Activated naive CD8-positive, alpha-beta T cell (primary cell): ENCODE results near the gene THSD4.
"Not testable (repeated sequence)": the region's sequence is repeated elsewhere in the genome, so short reads cannot be mapped to it uniquely, and the experiment has no call there.

Experiments used
- H3K27ac Mint-ChIP-seq: one replicate; pipeline ENCODE4 v1.8.0; 2021; ENCODE audit warnings: mixed read lengths
- H3K27me3 Mint-ChIP-seq: one replicate; pipeline ENCODE4 v1.8.0; 2021; ENCODE audit warnings: mixed read lengths
- H3K36me3 Mint-ChIP-seq: one replicate; pipeline ENCODE4 v1.8.0; 2021; ENCODE audit warnings: mixed read lengths
- H3K4me1 Mint-ChIP-seq: one replicate; pipeline ENCODE4 v1.8.0; 2021; ENCODE audit warnings: low read depth, mixed read lengths
- H3K4me3 Mint-ChIP-seq: one replicate; pipeline ENCODE4 v1.8.0; 2021; ENCODE audit warnings: mild to moderate bottlenecking, mixed read lengths
- H3K9me3 Mint-ChIP-seq: one replicate; pipeline ENCODE4 v1.8.0; 2021; ENCODE audit warnings: low read depth, mixed read lengths

The THSD4 gene

DNA sequence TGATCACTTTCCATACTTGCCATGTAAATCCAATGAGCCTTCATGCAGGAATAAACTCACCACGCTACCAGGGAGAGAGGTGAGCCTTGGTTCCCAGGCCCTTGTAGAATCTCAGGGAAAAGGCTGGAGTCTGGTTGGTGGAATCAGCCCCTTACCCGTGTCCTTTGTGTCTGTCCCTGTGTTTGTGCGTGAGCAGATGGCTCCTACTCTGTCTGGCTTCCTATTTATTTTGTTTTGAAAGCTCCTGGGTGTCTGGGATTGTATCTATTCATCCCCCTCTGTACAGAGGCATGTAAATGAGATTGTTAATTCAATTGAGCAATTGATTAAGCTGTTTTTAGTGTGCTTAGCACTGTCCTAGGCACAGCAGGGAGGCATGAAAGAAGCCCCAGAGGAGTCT, 278.1 kb downstream of the THSD4 start:
- H3K36me3 Mint-ChIP-seq = no peaks in the 10 kb centered on the region
- H3K9me3 Mint-ChIP-seq = peaks cover 5% of the 10 kb centered on the region
- no peaks in the 10 kb centered on the region for H3K4me1 Mint-ChIP-seq
- no peak overlapping the region for H3K4me3 Mint-ChIP-seq
- no peak overlapping the region for H3K27ac Mint-ChIP-seq
- peaks cover 11% of the 10 kb centered on the region for H3K27me3 Mint-ChIP-seq

DNA sequence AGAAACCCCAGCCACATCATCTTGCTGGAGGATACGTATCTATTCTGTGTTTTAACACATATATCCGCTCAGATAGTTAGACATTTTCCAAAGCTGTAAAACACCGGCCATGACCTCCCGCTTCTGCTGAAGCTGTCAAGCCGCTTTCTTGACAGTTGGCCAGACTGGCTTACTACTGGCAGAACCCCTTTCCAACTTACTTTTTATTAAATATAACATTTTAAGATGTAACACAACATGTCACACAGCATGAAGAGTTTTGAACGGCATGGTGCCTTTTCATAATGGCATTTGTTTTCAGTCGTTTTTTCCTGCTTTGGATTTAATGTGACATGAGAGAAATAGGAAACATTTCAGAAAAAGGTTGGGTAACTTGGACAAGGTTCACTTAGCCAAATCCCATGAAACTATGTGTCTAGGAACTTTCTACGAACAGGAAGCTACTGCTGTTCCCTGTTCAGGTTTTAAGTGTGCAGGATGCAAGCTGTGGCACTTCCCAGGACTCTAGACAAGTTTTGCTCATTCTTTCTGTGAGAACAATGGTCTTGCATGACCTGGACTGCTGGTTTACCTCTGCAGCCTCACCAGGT, 281.4 kb downstream of the THSD4 start:
- no peaks in the 10 kb centered on the region for H3K36me3 Mint-ChIP-seq
- H3K27ac Mint-ChIP-seq = no peak overlapping the region

DNA sequence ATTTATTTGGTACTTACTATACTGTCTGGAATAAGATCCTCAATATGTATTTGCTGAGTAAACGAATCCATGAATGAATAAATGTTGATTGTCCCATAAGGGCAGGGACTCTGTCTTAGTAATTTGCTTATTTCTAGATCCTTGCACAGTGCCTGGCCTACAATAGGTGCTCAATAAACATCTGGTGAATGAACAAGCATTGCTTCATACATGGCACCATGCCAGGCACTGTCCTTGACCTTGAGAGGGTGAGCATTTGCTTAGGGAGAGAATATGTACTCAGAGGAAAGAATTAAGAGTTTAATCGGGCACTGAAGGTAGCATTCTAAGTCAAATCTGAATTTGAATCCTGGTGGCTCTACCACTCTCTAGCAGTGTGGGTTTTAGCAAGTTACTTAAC, 282.1 kb downstream of the THSD4 start:
- H3K36me3 Mint-ChIP-seq = no peaks in the 10 kb centered on the region
- H3K27me3 Mint-ChIP-seq = peaks cover 6% of the 10 kb centered on the region
- no peak overlapping the region for H3K4me3 Mint-ChIP-seq
- H3K9me3 Mint-ChIP-seq = no peaks in the 10 kb centered on the region
- H3K27ac Mint-ChIP-seq = no peak overlapping the region
- no peaks in the 10 kb centered on the region for H3K4me1 Mint-ChIP-seq

More for the DNA sequence above, 281.4 kb downstream of the THSD4 start:
- peaks cover 6% of the 10 kb centered on the region for H3K27me3 Mint-ChIP-seq
- H3K9me3 Mint-ChIP-seq = no peaks in the 10 kb centered on the region
- no peaks in the 10 kb centered on the region for H3K4me1 Mint-ChIP-seq
- no peak overlapping the region for H3K4me3 Mint-ChIP-seq

DNA sequence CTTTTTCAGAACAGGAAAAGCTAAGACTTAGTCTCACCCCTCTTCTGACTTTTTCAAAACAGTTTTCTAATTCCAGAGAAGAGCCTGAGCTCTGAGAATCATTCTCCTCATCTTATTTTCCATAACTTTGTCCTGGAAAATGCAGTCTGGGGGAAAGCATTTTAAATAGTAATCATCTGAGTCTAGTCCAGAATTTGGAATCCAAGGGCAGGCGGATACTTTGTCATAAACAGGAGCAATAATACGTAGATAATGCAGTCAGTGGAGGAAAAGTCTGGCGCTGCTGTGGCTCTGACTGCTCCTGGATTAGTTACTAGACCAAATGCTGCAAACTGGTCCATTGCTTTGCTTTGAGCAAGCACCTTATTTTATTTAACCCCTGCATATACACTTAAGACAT, 285.0 kb downstream of the THSD4 start:
- H3K4me1 Mint-ChIP-seq = no peaks in the 10 kb centered on the region
- H3K27ac Mint-ChIP-seq = no peak overlapping the region
- H3K9me3 Mint-ChIP-seq = no peaks in the 10 kb centered on the region
- no peaks in the 10 kb centered on the region for H3K27me3 Mint-ChIP-seq
- no peaks in the 10 kb centered on the region for H3K36me3 Mint-ChIP-seq
- H3K4me3 Mint-ChIP-seq = no peak overlapping the region

DNA sequence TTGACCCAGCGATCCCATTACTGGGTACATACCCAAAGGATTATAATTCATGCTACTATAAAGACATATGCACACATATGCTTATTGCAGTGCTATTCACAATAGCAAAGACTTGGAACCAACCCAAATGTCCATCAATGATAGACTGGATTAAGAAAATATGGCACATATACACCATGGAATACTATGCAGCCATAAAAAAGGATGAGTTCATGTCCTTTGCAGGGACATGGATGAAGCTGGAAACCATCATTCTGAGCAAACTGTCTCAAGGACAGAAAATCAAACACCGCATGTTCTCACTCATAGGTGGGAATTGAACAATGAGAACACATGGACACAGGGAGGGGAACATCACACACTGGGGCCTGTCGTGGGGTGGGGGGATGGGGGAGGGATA, 286.5 kb downstream of the THSD4 start:
- not testable (repeated sequence) for H3K4me1 Mint-ChIP-seq, H3K4me3 Mint-ChIP-seq, H3K36me3 Mint-ChIP-seq, H3K27me3 Mint-ChIP-seq, H3K27ac Mint-ChIP-seq, H3K9me3 Mint-ChIP-seq

DNA sequence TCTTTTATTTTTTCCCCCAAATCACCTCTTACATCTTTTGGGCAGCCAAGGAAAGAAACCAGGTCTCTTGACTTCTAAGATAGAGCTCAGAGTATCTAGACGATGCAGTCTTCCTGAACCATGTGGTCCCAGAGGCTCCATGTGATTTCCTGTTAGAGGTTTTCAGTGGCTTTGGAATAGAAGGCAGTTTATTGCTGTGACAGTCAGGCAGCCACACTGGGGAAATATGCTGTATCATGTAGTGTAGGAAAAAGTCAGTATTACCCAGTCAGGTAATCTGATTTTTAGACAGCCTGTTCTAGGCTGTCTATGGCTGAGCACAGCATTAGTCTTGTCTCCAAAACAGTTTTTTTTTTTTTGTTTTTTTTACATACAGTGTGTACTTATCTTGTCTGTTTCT, 294.3 kb downstream of the THSD4 start:
- H3K4me3 Mint-ChIP-seq = no peak overlapping the region
- peaks cover 6% of the 10 kb centered on the region for H3K27me3 Mint-ChIP-seq
- no peaks in the 10 kb centered on the region for H3K4me1 Mint-ChIP-seq
- no peaks in the 10 kb centered on the region for H3K36me3 Mint-ChIP-seq
- no peaks in the 10 kb centered on the region for H3K9me3 Mint-ChIP-seq
- no peak overlapping the region for H3K27ac Mint-ChIP-seq

DNA sequence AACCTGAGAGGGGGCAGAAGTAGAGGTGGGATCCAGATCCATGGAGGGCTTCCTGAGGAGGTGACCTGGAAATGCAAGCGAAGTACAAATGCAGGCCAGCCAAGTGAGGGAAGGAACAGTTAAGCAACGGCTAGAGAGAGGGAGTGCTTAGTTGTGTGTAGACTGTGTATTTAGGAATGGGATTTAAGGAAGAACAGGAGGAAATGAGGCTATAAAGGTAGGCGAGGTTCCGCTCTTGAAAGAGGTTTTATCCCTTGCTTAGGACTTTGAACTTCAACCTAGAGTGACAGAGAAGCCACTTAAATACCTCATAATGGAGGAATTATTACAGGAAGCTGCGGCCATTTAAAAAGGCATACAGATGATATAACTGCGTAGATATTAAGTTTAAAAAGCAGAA, 295.1 kb downstream of the THSD4 start:
- Mint-ChIP-seq H3K4me3 (no peak overlapping the region), H3K9me3 (no peaks in the 10 kb centered on the region), H3K36me3 (no peaks in the 10 kb centered on the region), H3K27me3 (peaks cover 6% of the 10 kb centered on the region), H3K27ac (no peak overlapping the region), H3K4me1 (no peaks in the 10 kb centered on the region)

DNA sequence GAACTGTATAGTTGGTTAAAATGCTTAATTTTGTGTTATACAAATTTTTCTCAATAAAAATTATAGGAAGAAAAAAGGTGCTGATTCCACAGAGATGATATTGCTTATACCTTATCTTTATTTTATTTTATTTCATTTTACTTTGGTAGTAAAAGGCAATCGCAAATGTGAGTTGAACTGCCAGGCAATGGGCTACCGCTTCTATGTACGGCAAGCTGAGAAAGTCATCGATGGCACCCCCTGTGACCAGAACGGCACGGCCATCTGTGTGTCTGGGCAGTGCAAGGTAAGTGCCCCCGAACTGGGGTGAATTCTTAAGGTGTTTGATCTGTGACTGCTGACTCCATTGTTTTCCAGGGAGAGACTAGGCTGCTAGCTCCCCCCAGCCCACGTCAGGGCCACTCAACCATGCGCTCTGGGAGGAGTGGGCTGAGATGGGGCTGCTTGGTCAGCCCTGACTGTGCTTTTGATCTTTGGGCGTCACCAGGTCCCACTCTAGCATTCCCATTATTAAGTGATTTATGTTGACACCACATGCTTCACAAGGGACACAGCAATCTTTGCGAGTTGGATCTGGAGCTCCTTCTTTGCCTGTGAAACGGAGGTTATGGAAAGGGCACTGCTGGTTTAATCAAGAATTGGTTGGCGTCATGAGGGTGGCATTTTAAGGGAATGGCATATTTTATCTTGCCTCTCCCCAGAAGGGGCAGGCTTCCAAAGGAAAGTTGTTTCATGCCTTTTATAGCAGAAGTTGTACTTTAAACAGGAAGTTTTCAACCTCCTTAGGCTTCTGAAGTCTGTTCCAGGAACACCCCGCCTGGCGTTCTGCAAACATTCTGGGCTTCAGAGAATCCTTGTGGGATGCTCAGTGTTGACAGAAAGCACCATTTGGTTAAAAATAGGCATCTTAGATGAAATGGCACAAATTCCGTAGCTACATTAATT, 296.5 kb downstream of the THSD4 start:
- Mint-ChIP-seq H3K4me1 (no peaks in the 10 kb centered on the region), H3K36me3 (no peaks in the 10 kb centered on the region), H3K27me3 (peaks cover 3% of the 10 kb centered on the region), H3K4me3 (no peak overlapping the region), H3K27ac (no peak overlapping the region), H3K9me3 (no peaks in the 10 kb centered on the region)

DNA sequence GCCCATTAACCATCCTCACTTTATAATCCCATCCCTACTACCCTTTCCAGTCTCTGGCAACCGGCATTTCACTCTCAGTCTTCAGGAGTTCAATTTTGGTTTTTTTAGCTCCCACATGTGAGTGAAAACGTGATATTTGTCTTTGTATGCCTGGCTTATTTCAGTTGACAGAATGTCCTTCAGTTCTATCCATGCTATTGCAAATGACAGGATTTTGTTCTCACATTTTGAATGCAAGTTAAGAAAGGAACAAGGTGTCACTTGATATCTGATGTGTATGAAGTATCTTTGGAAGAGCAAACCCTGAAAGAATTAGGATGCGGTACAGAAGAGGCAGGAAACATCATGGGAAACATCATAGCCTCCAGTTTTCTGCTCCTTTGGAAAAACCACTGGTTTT, 298.1 kb downstream of the THSD4 start:
- Mint-ChIP-seq H3K27me3 (peaks cover 3% of the 10 kb centered on the region), H3K27ac (no peak overlapping the region), H3K4me1 (no peaks in the 10 kb centered on the region), H3K9me3 (no peaks in the 10 kb centered on the region), H3K36me3 (no peaks in the 10 kb centered on the region), H3K4me3 (no peak overlapping the region)

DNA sequence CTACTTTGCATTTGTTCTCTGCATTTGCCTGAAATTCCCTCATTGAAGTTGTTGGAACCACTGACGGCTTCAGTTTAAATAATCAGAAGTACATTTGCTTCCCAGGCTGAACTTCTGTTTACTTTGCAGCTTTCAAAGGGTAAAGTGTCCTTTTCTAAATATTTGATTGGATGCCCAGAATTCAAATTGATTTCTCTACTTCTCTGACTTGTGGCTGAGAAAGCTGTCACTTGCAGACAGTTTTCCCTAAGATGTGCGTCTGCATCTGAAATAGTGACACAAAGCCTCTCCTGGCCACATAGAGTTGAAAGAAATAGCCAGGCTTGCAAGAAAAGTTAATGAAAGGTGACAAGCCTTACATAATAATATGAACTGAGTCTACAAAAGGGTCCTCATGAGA, 299.6 kb downstream of the THSD4 start:
- Mint-ChIP-seq H3K9me3 (no peaks in the 10 kb centered on the region), H3K27me3 (peaks cover 3% of the 10 kb centered on the region), H3K36me3 (no peaks in the 10 kb centered on the region), H3K4me3 (no peak overlapping the region), H3K27ac (no peak overlapping the region), H3K4me1 (no peaks in the 10 kb centered on the region)

DNA sequence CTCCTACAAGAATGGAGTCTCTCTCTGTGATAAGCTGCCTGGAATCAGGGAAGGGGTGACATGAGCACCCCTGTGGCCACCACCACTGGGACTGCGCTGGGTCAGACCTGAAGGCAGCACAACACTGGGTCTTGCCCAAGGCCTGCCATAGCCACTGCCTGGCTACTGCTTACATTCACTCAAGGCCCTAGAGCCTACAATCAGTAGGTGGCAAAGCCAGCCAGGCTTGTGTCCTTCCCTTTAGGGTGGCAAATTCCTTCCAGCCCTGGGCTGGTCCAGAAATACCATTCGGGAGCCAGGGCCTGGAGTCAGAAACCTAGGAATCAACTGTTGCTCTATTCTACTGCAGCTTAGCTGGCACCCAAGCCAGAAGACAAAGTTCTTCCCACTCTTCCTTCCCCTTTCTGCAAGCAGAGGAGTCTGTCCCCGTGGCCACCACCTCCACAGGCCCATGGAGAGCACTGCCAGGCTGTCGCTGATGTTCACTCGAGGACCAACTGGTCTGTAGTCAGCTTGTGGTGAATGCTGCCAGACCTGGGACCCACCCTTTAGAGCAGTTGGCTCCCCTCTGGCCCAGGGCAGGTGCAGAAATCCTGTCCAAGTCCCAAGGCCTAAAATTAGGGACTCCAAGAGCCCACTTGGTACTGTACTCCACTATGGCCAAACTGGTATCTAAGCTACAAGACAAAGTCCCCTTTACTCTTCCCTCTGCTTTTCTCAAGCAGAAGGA, 307.4 kb downstream of the THSD4 start:
- Mint-ChIP-seq H3K27ac (no peak overlapping the region), H3K4me1 (no peaks in the 10 kb centered on the region), H3K9me3 (no peaks in the 10 kb centered on the region), H3K36me3 (no peaks in the 10 kb centered on the region), H3K27me3 (no peaks in the 10 kb centered on the region), H3K4me3 (no peak overlapping the region)

DNA sequence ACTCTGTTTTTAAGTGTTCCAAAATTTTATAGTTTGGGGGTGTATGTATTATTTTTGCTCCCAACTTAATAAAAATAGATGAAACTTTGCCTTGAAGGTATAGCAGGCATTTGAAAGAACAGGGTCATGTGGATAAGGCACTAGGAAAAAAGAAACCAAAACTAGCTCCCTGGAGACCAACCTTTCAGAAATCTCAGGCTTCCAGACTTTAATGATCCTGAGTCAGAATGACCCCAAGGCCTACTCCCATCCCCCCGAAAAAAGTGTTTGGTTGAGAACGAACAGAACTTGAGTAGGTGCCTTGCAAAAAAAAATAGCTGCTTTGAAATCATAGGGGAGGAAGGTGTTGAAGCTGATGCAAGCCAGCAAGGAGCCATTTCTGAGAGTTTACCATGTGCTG, 309.5 kb downstream of the THSD4 start:
- Mint-ChIP-seq H3K4me3 (no peak overlapping the region), H3K27me3 (peaks cover 2% of the 10 kb centered on the region), H3K36me3 (no peaks in the 10 kb centered on the region), H3K4me1 (no peaks in the 10 kb centered on the region), H3K9me3 (no peaks in the 10 kb centered on the region), H3K27ac (no peak overlapping the region)

DNA sequence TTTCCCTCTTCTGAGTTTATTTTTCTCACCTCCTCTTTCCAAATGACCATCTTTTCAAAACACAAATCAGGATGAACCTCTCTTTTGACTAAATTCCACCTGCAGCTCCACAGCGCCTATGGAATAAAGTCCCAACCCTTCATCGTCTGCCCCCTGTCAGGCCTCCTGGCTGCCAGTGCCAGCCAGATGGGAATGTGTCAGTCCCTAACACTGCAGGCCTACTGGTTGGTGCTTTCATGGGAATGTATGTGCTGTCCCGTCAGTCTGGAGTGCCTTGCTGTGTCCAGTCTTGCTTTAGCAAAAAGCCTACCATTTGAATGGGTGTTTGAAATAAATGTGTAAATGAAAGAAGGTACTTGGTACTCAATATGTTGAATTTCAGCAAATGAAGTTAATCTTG, 310.1 kb downstream of the THSD4 start:
- H3K36me3 Mint-ChIP-seq = no peaks in the 10 kb centered on the region
- H3K27me3 Mint-ChIP-seq = peaks cover 2% of the 10 kb centered on the region
- no peak overlapping the region for H3K4me3 Mint-ChIP-seq
- H3K27ac Mint-ChIP-seq = no peak overlapping the region
- H3K4me1 Mint-ChIP-seq = no peaks in the 10 kb centered on the region
- H3K9me3 Mint-ChIP-seq = no peaks in the 10 kb centered on the region

DNA sequence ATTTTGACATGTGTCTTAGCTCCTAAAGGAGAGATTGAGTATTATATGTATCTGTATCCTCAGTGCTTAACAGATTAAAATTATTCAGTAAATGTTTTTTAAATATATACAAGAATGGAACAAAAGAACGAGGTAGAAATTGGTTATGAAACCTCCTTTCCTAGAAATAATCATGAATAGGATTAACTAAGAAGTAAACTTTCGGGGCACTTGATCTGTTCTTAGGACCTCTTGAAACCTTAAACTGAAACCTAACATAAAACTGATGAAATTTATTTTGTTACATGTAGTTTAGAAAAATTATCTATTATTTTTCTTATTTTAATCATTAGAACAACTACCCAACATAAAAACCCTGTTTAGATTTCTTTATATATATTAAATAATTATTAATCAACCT, 311.5 kb downstream of the THSD4 start:
- Mint-ChIP-seq H3K4me3 (no peak overlapping the region), H3K36me3 (no peaks in the 10 kb centered on the region), H3K27ac (no peak overlapping the region), H3K27me3 (peaks cover 2% of the 10 kb centered on the region), H3K4me1 (no peaks in the 10 kb centered on the region), H3K9me3 (no peaks in the 10 kb centered on the region)

DNA sequence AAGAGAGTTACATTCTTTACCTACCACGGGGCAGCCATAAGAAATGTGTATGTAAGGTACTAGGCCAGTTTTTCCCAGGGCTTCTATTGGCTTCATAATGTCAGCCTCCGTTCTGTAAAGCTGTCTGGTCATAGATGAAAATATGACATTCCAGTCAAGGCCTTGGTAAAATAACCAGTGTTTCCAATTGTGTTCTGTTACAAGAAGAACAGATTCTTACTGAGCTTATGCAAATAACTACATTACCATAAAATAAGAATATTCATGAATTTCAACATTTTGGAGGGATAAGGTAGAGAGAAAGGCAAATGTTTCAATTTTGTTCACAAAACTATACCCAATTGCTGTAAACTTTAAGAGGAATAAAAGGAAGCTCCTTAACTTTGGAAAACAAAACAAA, 315.5 kb downstream of the THSD4 start:
- no peaks in the 10 kb centered on the region for H3K36me3 Mint-ChIP-seq
- H3K27ac Mint-ChIP-seq = no peak overlapping the region
- H3K4me3 Mint-ChIP-seq = no peak overlapping the region
- H3K27me3 Mint-ChIP-seq = peaks cover 2% of the 10 kb centered on the region
- no peaks in the 10 kb centered on the region for H3K4me1 Mint-ChIP-seq
- no peaks in the 10 kb centered on the region for H3K9me3 Mint-ChIP-seq
